ENCODE measurements around the gene OSBPL10. TPM values are rescaled to one million over a fixed set of nuclear protein-coding genes. Genes with fewer than 3 reads are reported as not detected.

OSBPL10 gene
- polyA plus RNA-seq, 6 donors from 2014 or later, result 28.7 to 65.6 (median 40.0) TPM

GRCh38 chr3:31755926-31756658 lies 225.0 kb downstream of the OSBPL10 start:
- DNase-seq, result peak; percentile 2
- Mint-ChIP-seq H3K27ac (peak overlapping the region; percentile 0 to 94 (median 60)), H3K4me3 (peak overlapping the region in 5 of 8 donors; percentile 5 to 66 (median 44)), H3K9me3 (peaks cover 0 to 2% (median 0%) of the 10 kb centered on the region in 7 donors), H3K4me1 (peaks cover 33 to 73% (median 57%) of the 10 kb centered on the region in 3 donors), H3K27me3 (no peaks in the 10 kb centered on the region), H3K36me3 (peaks cover 14 to 36% of the 10 kb centered on the region in 2 donors)
- ATAC-seq (ENCODE audit: low read depth in 2 of 2), result peak; percentile 61 to 65

- no peak for ATAC-seq (ENCODE audit: low read depth in 2 of 2)
- Mint-ChIP-seq H3K36me3 (peaks cover 14 to 40% of the 10 kb centered on the region in 2 donors), H3K9me3 (peaks cover 0 to 2% (median 0%) of the 10 kb centered on the region in 7 donors), H3K27me3 (no peaks in the 10 kb centered on the region), H3K4me3 (no peak overlapping the region), H3K4me1 (peaks cover 33 to 68% (median 56%) of the 10 kb centered on the region in 3 donors), H3K27ac (peak overlapping the region in 4 of 6 donors; percentile 1 to 94 (median 43))
- no peak for DNase-seq
Observed at GRCh38 chr3:31754575-31755278, 226.3 kb downstream of the OSBPL10 start.

GRCh38 chr3:31753050-31753425 lies 228.0 kb downstream of the OSBPL10 start:
- Mint-ChIP-seq H3K27ac (peak overlapping the region in 2 of 6 donors; percentile 39 to 88), H3K4me1 (peaks cover 30 to 53% (median 45%) of the 10 kb centered on the region in 3 donors), H3K27me3 (no peaks in the 10 kb centered on the region), H3K4me3 (no peak overlapping the region), H3K9me3 (peaks cover 0 to 2% (median 0%) of the 10 kb centered on the region in 7 donors), H3K36me3 (peaks cover 15 to 47% of the 10 kb centered on the region in 2 donors)
- DNase-seq (no peak), ATAC-seq (ENCODE audit: low read depth in 2 of 2) (no peak)

- H3K4me3 Mint-ChIP-seq, result no peak overlapping the region
- peaks cover 0 to 2% (median 0%) of the 10 kb centered on the region in 7 donors for H3K9me3 Mint-ChIP-seq
- H3K36me3 Mint-ChIP-seq, result peaks cover 21 to 53% of the 10 kb centered on the region in 2 donors
- ATAC-seq (ENCODE audit: low read depth in 2 of 2) (no peak), DNase-seq (no peak)
- H3K4me1 Mint-ChIP-seq, result peaks cover 29 to 48% (median 43%) of the 10 kb centered on the region in 3 donors
- H3K27me3 Mint-ChIP-seq, result no peaks in the 10 kb centered on the region
- H3K27ac Mint-ChIP-seq, result peak overlapping the region in 2 of 6 donors; percentile 26 to 84
Observed at GRCh38 chr3:31752305-31753049, 228.6 kb downstream of the OSBPL10 start.

DNA sequence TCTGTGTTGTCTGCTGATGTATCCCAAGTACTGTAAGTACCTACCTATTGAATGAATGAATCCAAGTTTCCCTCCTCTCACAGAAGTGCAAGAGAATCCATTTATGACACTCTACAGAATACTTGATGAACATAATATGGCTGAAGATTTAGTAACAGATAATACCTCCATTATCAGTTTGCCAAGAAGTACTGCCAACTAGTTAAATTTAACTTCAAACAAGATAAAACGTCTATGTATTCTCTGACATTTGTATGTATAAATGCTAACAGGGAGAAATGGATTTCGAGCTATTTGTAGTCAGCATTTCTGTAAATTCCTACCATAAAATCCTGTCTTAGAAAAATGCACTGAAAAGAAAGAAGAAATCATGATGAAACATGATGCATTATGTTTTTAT lies 230.7 kb downstream of the OSBPL10 start:
- Mint-ChIP-seq H3K4me1 (peaks cover 9 to 28% (median 27%) of the 10 kb centered on the region in 3 donors), H3K27me3 (no peaks in the 10 kb centered on the region), H3K36me3 (peaks cover 24 to 44% of the 10 kb centered on the region in 2 donors), H3K9me3 (peaks cover 0 to 2% (median 0%) of the 10 kb centered on the region in 7 donors), H3K4me3 (no peak overlapping the region), H3K27ac (peak overlapping the region in 1 of 6 donors; percentile 15)
- DNase-seq (no peak), ATAC-seq (ENCODE audit: low read depth in 2 of 2) (no peak)

DNA sequence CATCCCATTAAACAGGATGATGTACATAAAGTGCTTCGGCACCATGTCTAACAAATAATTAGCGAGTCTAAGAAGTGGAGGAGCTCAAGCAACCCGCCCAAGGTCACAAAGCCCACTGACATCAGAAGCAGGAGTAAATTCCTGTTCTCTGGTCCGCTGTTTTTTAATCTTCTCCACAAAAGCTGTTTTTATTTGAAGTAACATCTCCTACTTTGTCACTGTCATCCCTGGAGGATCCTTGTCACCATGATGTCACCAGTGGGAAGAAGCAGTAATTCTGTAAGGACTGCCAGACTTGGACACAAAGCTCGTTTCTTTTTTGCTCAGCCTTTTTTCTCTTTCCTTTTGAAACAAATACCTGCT lies 232.1 kb downstream of the OSBPL10 start:
- peaks cover 17 to 37% of the 10 kb centered on the region in 2 donors for H3K36me3 Mint-ChIP-seq
- no peak overlapping the region for H3K4me3 Mint-ChIP-seq
- H3K27ac Mint-ChIP-seq, result no peak overlapping the region
- H3K27me3 Mint-ChIP-seq, result no peaks in the 10 kb centered on the region
- ATAC-seq (ENCODE audit: low read depth in 2 of 2) (no peak), DNase-seq (no peak)
- peaks cover 3 to 15% (median 12%) of the 10 kb centered on the region in 3 donors for H3K4me1 Mint-ChIP-seq
- peaks cover 0 to 2% (median 0%) of the 10 kb centered on the region in 7 donors for H3K9me3 Mint-ChIP-seq

GRCh38 chr3:31748281-31748932 lies 232.7 kb downstream of the OSBPL10 start:
- H3K36me3 Mint-ChIP-seq, result peaks cover 16 to 37% of the 10 kb centered on the region in 2 donors
- DNase-seq (no peak), ATAC-seq (ENCODE audit: low read depth in 2 of 2) (no peak)
- peaks cover 3 to 17% (median 10%) of the 10 kb centered on the region in 3 donors for H3K4me1 Mint-ChIP-seq
- no peak overlapping the region for H3K4me3 Mint-ChIP-seq
- H3K9me3 Mint-ChIP-seq, result peaks cover 0 to 2% (median 0%) of the 10 kb centered on the region in 7 donors
- H3K27ac Mint-ChIP-seq, result no peak overlapping the region
- no peaks in the 10 kb centered on the region for H3K27me3 Mint-ChIP-seq

- no peaks in the 10 kb centered on the region for H3K27me3 Mint-ChIP-seq
- peaks cover 18 to 36% of the 10 kb centered on the region in 2 donors for H3K36me3 Mint-ChIP-seq
Observed at GRCh38 chr3:31747785-31748184, 233.3 kb downstream of the OSBPL10 start.

GRCh38 chr3:31744913-31745312 lies 236.1 kb downstream of the OSBPL10 start:
- Mint-ChIP-seq H3K27me3 (no peaks in the 10 kb centered on the region), H3K9me3 (no peaks in the 10 kb centered on the region), H3K4me1 (peaks cover 0 to 18% (median 8%) of the 10 kb centered on the region in 3 donors), H3K36me3 (peaks cover 30 to 42% of the 10 kb centered on the region in 2 donors), H3K27ac (no peak overlapping the region), H3K4me3 (no peak overlapping the region)
- ATAC-seq (ENCODE audit: low read depth in 2 of 2), result no peak
- no peak for DNase-seq

More at GRCh38 chr3:31747785-31748184, 233.3 kb downstream of the OSBPL10 start:
- DNase-seq (no peak), ATAC-seq (ENCODE audit: low read depth in 2 of 2) (no peak)
- no peak overlapping the region for H3K4me3 Mint-ChIP-seq
- peaks cover 3 to 19% (median 10%) of the 10 kb centered on the region in 3 donors for H3K4me1 Mint-ChIP-seq
- H3K9me3 Mint-ChIP-seq, result peaks cover 0 to 2% (median 0%) of the 10 kb centered on the region in 7 donors
- H3K27ac Mint-ChIP-seq, result peak overlapping the region in 3 of 6 donors; percentile 22 to 44 (median 44)

DNA sequence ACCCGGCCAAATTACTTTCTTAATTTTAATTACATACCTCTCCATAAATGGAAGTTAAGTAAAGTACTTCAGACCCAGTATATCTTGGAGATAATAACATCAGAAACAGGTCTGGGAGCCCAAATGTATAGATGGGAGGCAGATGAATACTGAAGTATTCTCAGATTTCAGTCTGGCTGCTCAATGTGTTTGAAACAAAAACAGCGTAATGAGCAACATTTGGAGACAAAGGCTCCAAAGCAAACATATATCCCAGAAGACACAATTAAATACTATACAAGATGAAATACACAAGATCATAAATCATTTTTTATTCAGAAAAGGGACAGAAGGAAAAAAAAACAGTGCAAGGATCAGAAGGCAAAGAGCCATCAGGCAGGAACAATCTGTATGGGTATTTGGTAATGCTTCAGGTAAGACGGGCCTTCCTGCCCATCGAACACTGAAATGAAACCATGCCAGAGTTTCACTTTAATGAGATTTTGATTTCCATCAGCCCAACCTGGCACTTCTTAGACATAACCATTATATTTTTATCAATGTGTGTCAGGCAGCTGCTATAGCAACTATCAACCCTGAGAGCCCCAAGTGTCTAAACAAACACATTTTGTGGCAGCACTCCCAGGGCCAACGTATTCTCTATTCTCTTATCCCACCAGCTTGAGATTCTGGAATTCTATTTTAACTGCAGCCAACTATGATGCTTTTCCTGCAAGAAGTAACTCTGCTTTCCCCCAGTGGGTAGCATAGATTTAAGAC lies 237.6 kb downstream of the OSBPL10 start:
- ATAC-seq (ENCODE audit: low read depth in 2 of 2), result no peak
- H3K27me3 Mint-ChIP-seq, result no peaks in the 10 kb centered on the region
- H3K36me3 Mint-ChIP-seq, result peaks cover 30 to 38% of the 10 kb centered on the region in 2 donors
- H3K4me3 Mint-ChIP-seq, result no peak overlapping the region
- DNase-seq, result no peak
- H3K27ac Mint-ChIP-seq, result peak overlapping the region in 2 of 6 donors; percentile 63 to 76
- no peaks in the 10 kb centered on the region for H3K9me3 Mint-ChIP-seq
- H3K4me1 Mint-ChIP-seq, result peaks cover 0 to 22% (median 4%) of the 10 kb centered on the region in 3 donors

DNA sequence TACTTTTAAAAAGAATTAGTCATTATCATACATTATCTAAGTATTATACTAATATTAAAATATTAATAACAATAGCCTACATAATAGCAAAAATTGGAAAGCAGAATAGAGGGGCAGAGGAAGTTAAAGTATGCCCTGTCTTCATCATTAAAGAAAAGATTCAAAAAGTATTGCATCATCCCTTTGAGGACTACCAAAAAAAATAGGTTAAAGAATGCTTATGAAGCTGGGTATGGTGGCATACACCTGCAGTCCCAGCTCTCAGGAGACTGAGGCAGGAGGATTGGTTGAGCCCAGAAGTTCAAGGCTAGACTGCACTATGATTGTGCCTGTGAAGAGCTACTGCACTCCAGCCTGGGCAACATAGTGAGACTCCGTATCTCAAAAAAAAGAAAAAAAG lies 240.7 kb downstream of the OSBPL10 start:
- H3K4me3 Mint-ChIP-seq, result no peak overlapping the region
- peak overlapping the region in 2 of 6 donors; percentile 53 to 68 for H3K27ac Mint-ChIP-seq
- H3K36me3 Mint-ChIP-seq, result peaks cover 39 to 51% of the 10 kb centered on the region in 2 donors
- H3K9me3 Mint-ChIP-seq, result no peaks in the 10 kb centered on the region
- ATAC-seq (ENCODE audit: low read depth in 2 of 2) (no peak), DNase-seq (no peak)
- no peaks in the 10 kb centered on the region for H3K27me3 Mint-ChIP-seq
- peaks cover 10 to 38% (median 11%) of the 10 kb centered on the region in 3 donors for H3K4me1 Mint-ChIP-seq

DNA sequence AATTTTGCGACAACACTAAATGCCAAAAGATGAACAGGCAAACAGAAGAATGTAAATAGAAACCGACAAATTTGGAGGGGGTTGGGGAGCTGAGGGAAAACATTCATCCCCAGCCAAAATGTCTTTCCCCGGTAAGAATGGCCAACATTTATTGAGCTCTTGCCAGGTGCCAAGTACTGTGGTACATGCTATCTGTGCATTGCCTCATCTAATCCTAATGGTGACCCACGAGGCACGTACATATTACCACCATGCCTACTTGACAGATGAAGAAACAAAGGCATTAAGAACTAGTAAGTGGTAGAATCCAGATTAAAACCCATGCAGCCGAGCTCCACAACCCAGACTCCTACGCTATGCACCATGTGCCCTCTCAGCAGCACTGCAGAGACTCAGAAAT lies 242.7 kb downstream of the OSBPL10 start:
- Mint-ChIP-seq H3K27me3 (no peaks in the 10 kb centered on the region), H3K4me3 (no peak overlapping the region), H3K4me1 (peaks cover 10 to 36% (median 11%) of the 10 kb centered on the region in 3 donors), H3K36me3 (peaks cover 35 to 41% of the 10 kb centered on the region in 2 donors), H3K9me3 (no peaks in the 10 kb centered on the region), H3K27ac (no peak overlapping the region)
- DNase-seq (no peak), ATAC-seq (ENCODE audit: low read depth in 2 of 2) (no peak)

Data from naive B cell (primary cell).